Mesendoderm (in vitro differentiated cells): ENCODE results near the gene MRPL37.

Experiments
- DNase-seq: peaks from one replicate; pipeline ENCODE4 v3.0.0; 2013
- H2AK5ac ChIP-seq: 2 replicates; pipeline ENCODE4 v1.6.1; 2013; ENCODE audit warnings: low read length, inconsistent platforms
- H2BK120ac ChIP-seq: 2 replicates; pipeline ENCODE4 v1.6.1; 2013; ENCODE audit warnings: low read depth, mild to moderate bottlenecking, low read length, moderate library complexity, mixed read lengths
- H2BK15ac ChIP-seq: replicated peaks from 2 replicates; pipeline ENCODE4 v1.6.1; 2013; ENCODE audit warnings: low read depth, mild to moderate bottlenecking, moderate library complexity
- H2BK5ac ChIP-seq: 2 replicates; pipeline ENCODE4 v1.6.1; 2013; ENCODE audit warnings: low read length, inconsistent platforms
- H3K18ac ChIP-seq: 2 replicates; pipeline ENCODE4 v1.6.1; 2013; ENCODE audit warnings: mild to moderate bottlenecking, low read length, mixed read lengths
- H3K23ac ChIP-seq: one replicate; pipeline ENCODE4 v1.6.1; 2013; ENCODE audit warnings: low read length
- H3K27ac ChIP-seq: 2 replicates; pipeline ENCODE4 v1.5.1; 2013; ENCODE audit warnings: low read depth, mild to moderate bottlenecking, inconsistent platforms, low read length, moderate library complexity
- H3K27me3 ChIP-seq: 2 replicates; pipeline ENCODE4 v1.6.1; 2013; ENCODE audit warnings: low read length, control low read depth, mild to moderate bottlenecking, inconsistent platforms; ENCODE audit not compliant: insufficient read depth, poor library complexity
- H3K36me3 ChIP-seq: 2 replicates; pipeline ENCODE4 v1.6.1; 2013; ENCODE audit warnings: low read length, inconsistent platforms; ENCODE audit not compliant: control insufficient read depth, insufficient read depth
- H3K4ac ChIP-seq: one replicate; pipeline ENCODE4 v1.6.1; 2013; ENCODE audit warnings: low read depth, mild to moderate bottlenecking, low read length, moderate library complexity
- H3K4me1 ChIP-seq: 2 replicates; pipeline ENCODE4 v1.6.1; 2013; ENCODE audit warnings: low read depth, low read length, inconsistent platforms; ENCODE audit not compliant: control insufficient read depth
- H3K4me2 ChIP-seq: 2 replicates; pipeline ENCODE4 v1.6.1; 2013; ENCODE audit warnings: low read length
- H3K4me3 ChIP-seq: 2 replicates; pipeline ENCODE4 v1.5.1; 2013; ENCODE audit warnings: mild to moderate bottlenecking, low read length
- H3K56ac ChIP-seq: one replicate; pipeline ENCODE4 v1.6.1; 2013; ENCODE audit warnings: low read length
- H3K79me1 ChIP-seq: 2 replicates; pipeline ENCODE4 v1.6.1; 2013; ENCODE audit warnings: low read length, inconsistent platforms
- H3K79me2 ChIP-seq: 2 replicates; pipeline ENCODE4 v1.6.1; 2013; ENCODE audit warnings: mild to moderate bottlenecking, low read length; ENCODE audit not compliant: control insufficient read depth, insufficient read depth
- H3K9ac ChIP-seq: 2 replicates; pipeline ENCODE4 v1.6.1; 2013; ENCODE audit warnings: low read length, inconsistent platforms
- H4K5ac ChIP-seq: one replicate; pipeline ENCODE4 v1.6.1; 2013; ENCODE audit warnings: low read length
- H4K8ac ChIP-seq: one replicate; pipeline ENCODE4 v1.6.1; 2013; ENCODE audit warnings: low read depth, mild to moderate bottlenecking, control low read depth, low read length, moderate library complexity
- WGBS: extraction: QIAGEN DNeasy Blood & Tissue Kit; methylation state at CpG from one replicate; pipeline ENCODE4 v1.1.7; 2013; ENCODE audit warnings: low lambda C conversion rate, missing lambda C conversion rate; ENCODE audit not compliant: insufficient coverage; ENCODE audit errors: extremely low coverage; 5-methylcytosine and 5-hydroxymethylcytosine counted together

MRPL37 gene

GRCh38 chr1:54215523-54215922 is 15.6 kb downstream of the MRPL37 start:
- H3K79me2 ChIP-seq, result no peaks in the 10 kb centered on the region
- no peak overlapping the region for H2AK5ac ChIP-seq
- no peak overlapping the region for H3K4me2 ChIP-seq
- H4K8ac ChIP-seq, result no peak overlapping the region
- no peak overlapping the region for H3K27ac ChIP-seq
- no peak overlapping the region for H3K4me3 ChIP-seq
- H3K18ac ChIP-seq, result no peak overlapping the region
- no peak overlapping the region for H2BK5ac ChIP-seq
- no peaks in the 10 kb centered on the region for H3K79me1 ChIP-seq
- DNase-seq, result no peak
- no peak overlapping the region for H2BK120ac ChIP-seq
- H3K23ac ChIP-seq, result no peak overlapping the region
- no CpG with 5 or more reads among the region's 9 CpGs for WGBS
- H2BK15ac ChIP-seq, result no peak overlapping the region
- no peaks in the 10 kb centered on the region for H3K4me1 ChIP-seq
- no peak overlapping the region for H3K4ac ChIP-seq
- H3K9ac ChIP-seq, result no peak overlapping the region
- H3K56ac ChIP-seq, result no peak overlapping the region
- H3K27me3 ChIP-seq, result no peaks in the 10 kb centered on the region
- H3K36me3 ChIP-seq, result peaks cover 30% of the 10 kb centered on the region
- no peak overlapping the region for H4K5ac ChIP-seq

- no peak overlapping the region for H3K4me3 ChIP-seq
Observed at GRCh38 chr1:54218883-54219687, 19.1 kb downstream of the MRPL37 start.

GRCh38 chr1:54219688-54220003 is 19.7 kb downstream of the MRPL37 start:
- Histone ChIP-seq H3K27ac (no peak overlapping the region), H2AK5ac (no peak overlapping the region), H2BK15ac (no peak overlapping the region), H3K9ac (no peak overlapping the region), H3K4ac (no peak overlapping the region), H3K4me1 (no peaks in the 10 kb centered on the region), H4K8ac (no peak overlapping the region), H3K79me1 (no peaks in the 10 kb centered on the region), H3K4me3 (no peak overlapping the region), H3K27me3 (no peaks in the 10 kb centered on the region), H3K23ac (no peak overlapping the region), H3K4me2 (no peak overlapping the region), H3K36me3 (peaks cover 19% of the 10 kb centered on the region), H2BK120ac (no peak overlapping the region), H3K79me2 (no peaks in the 10 kb centered on the region), H2BK5ac (no peak overlapping the region), H4K5ac (no peak overlapping the region), H3K18ac (no peak overlapping the region), H3K56ac (no peak overlapping the region)
- WGBS, result no CpG with 5 or more reads among the region's 3 CpGs
- DNase-seq, result no peak

More at GRCh38 chr1:54218883-54219687, 19.1 kb downstream of the MRPL37 start:
- Histone ChIP-seq H3K9ac (no peak overlapping the region), H3K27me3 (no peaks in the 10 kb centered on the region), H3K4ac (no peak overlapping the region), H3K56ac (no peak overlapping the region), H2BK5ac (no peak overlapping the region), H2BK120ac (no peak overlapping the region), H2BK15ac (no peak overlapping the region), H4K8ac (no peak overlapping the region), H3K79me2 (no peaks in the 10 kb centered on the region), H3K36me3 (peaks cover 19% of the 10 kb centered on the region), H3K23ac (no peak overlapping the region), H3K18ac (no peak overlapping the region), H3K27ac (no peak overlapping the region), H4K5ac (no peak overlapping the region), H3K79me1 (no peaks in the 10 kb centered on the region), H3K4me1 (no peaks in the 10 kb centered on the region), H2AK5ac (no peak overlapping the region), H3K4me2 (no peak overlapping the region)
- no CpG with 5 or more reads among the region's 11 CpGs for WGBS
- DNase-seq, result no peak

- H3K18ac ChIP-seq, result no peak overlapping the region
- no peak overlapping the region for H2BK120ac ChIP-seq
- no peak overlapping the region for H3K4me3 ChIP-seq
- DNase-seq, result peak; percentile 52
- H2AK5ac ChIP-seq, result no peak overlapping the region
- no peaks in the 10 kb centered on the region for H3K4me1 ChIP-seq
- H2BK5ac ChIP-seq, result no peak overlapping the region
- H2BK15ac ChIP-seq, result no peak overlapping the region
- peak overlapping the region; percentile 34 for H3K56ac ChIP-seq
- no peak overlapping the region for H4K5ac ChIP-seq
- no peaks in the 10 kb centered on the region for H3K27me3 ChIP-seq
- no peak overlapping the region for H3K23ac ChIP-seq
- H3K4me2 ChIP-seq, result no peak overlapping the region
- H3K4ac ChIP-seq, result no peak overlapping the region
- H3K27ac ChIP-seq, result no peak overlapping the region
- H3K79me2 ChIP-seq, result no peaks in the 10 kb centered on the region
- H4K8ac ChIP-seq, result no peak overlapping the region
- no CpG with 5 or more reads among the region's 18 CpGs for WGBS
- no peaks in the 10 kb centered on the region for H3K79me1 ChIP-seq
- H3K9ac ChIP-seq, result no peak overlapping the region
- H3K36me3 ChIP-seq, result peaks cover 15% of the 10 kb centered on the region
Observed at GRCh38 chr1:54220004-54220811, 20.2 kb downstream of the MRPL37 start.

GRCh38 chr1:54221113-54221834 is 21.3 kb downstream of the MRPL37 start:
- no peak overlapping the region for H3K4me2 ChIP-seq
- no peak overlapping the region for H3K9ac ChIP-seq
- no peak for DNase-seq
- H3K4ac ChIP-seq, result no peak overlapping the region
- no peak overlapping the region for H3K56ac ChIP-seq
- no peak overlapping the region for H3K18ac ChIP-seq
- no peak overlapping the region for H4K8ac ChIP-seq
- no peaks in the 10 kb centered on the region for H3K27me3 ChIP-seq
- no peaks in the 10 kb centered on the region for H3K79me1 ChIP-seq
- peaks cover 8% of the 10 kb centered on the region for H3K36me3 ChIP-seq
- H3K4me1 ChIP-seq, result no peaks in the 10 kb centered on the region
- H3K23ac ChIP-seq, result no peak overlapping the region
- no peak overlapping the region for H3K27ac ChIP-seq
- H2BK120ac ChIP-seq, result no peak overlapping the region
- H2AK5ac ChIP-seq, result no peak overlapping the region
- no CpG with 5 or more reads among the region's 12 CpGs for WGBS
- no peak overlapping the region for H2BK15ac ChIP-seq
- no peak overlapping the region for H2BK5ac ChIP-seq
- H3K79me2 ChIP-seq, result no peaks in the 10 kb centered on the region
- H3K4me3 ChIP-seq, result no peak overlapping the region
- no peak overlapping the region for H4K5ac ChIP-seq
